GM19043 (cell line): ENCODE data around the gene GPRIN2.
"Not testable (repeated sequence)": the region's sequence is repeated elsewhere in the genome, so short reads cannot be mapped to it uniquely, and the experiment has no call there.

ENCODE experiments used
- ATAC-seq: cut with Tn5 transposase; IDR thresholded peaks from one replicate; pipeline ENCODE4 v1.9.1; 2021; ENCODE audit warnings: low read depth; ENCODE audit not compliant: unreplicated experiment

Gene GPRIN2

GRCh38 chr10:46556515-46557318, at the start of gene GPRIN2:
Gene GPRIN2 (minus strand): TSS chr10:46556658. CDS start chr10:46550736, 5,922 bp downstream.
- ATAC-seq, result no peak

GRCh38 chr10:46600516-46600915, 44.1 kb upstream of the GPRIN2 start:
- ATAC-seq, result peak; percentile 73

DNA sequence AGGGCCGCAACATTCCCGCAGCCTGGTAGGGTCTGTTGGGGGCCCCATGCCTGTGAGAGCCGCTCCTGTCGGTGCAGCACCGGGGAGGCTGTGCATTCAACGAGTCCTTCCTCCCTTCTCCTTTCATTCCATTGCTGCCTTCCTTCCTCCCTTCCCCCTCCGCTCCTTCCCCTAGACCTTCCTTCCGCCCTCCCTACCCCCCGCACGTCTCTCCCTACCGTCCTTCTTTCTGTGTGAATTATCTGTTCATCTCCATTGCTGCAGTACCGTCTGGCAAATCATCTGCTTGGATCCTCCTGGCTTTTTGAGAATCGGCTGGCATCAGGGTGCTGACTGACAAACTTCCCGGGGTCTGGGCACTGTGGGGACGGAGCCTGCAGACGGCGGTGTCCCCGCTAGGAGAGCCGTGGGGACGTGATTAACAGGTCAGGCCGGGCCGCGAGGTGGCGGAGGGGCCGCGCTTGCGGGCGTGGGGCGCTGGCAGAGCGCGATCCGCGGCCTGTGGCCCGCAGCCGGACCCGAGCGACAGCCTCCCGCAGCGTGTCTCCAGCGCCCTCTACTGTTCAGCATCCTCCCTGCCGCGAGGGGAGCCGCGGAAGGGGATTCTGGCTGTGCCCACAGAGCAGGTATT, 41.3 kb upstream of the GPRIN2 start:
- ATAC-seq, result peak; percentile 86

GRCh38 chr10:46596570-46596969, 40.1 kb upstream of the GPRIN2 start:
- not testable (repeated sequence) for ATAC-seq

DNA sequence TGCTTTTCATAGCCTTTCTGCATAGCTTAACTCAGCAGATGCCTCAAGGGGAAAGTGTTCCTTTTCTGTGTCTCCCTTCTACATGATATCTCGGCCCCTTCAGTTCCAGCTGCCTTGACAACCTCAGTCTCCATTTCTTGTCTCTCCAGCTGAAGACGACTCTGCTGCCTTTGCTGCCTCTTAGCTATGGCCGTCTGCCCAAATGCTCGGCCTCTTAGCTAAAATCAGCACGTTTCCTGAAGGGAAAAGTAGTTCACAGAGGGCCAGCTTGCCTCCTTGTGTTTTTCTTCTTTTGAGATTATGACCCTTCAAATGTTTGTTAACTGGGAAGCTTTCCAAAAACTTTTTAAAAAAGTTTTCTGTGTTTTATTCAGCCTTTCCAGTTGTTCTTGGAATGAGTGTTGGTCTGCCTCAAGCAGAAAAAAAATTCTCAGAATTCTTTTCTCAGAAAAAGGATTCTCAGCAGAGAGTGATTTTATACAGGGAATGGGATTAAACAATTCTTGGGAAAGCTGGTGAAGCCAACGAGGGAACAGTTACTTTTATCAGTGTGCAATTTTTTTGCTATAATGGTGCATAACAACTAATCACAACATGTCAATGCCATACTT, 38.1 kb upstream of the GPRIN2 start:
- not testable (repeated sequence) for ATAC-seq

- not testable (repeated sequence) for ATAC-seq
Observed at GRCh38 chr10:46593307-46593706, 36.8 kb upstream of the GPRIN2 start.

DNA sequence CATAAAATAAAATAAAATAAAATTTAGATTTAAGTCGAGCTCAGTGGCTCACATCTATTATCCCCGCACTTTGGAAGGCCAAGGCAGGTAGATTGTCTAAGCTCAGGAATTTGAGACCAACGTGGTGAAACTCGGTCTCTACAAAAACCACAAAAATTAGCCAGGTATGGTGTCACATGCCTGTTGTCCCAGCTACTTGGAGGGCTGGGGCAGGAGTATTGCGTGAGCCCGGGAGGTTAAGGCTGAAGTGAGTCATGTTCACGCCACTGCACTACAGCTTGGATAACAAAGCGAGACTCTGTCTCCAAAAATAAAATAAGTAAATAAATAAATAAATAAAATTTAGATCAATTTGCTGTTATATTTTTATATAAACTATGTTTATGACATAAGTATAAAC, 34.6 kb upstream of the GPRIN2 start:
- not testable (repeated sequence) for ATAC-seq

DNA sequence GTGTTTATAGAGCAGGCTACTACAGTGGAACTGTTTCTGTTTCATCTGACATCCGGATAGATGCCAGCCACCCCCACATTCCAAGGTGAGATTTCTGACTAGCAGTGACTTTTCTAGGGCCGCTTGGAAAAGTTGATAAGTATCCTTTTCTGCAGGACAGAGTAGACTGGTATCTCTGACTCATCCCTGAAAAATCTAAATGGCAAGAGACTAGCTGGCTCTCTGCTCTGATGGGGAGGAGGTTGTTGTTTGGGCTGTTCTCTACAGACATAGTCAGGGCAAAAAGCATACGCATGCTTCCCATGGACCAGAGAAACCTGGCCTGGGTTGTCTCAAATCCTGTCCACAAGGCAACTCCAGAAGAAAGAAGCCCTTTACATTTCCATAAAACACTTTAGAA, 33.1 kb upstream of the GPRIN2 start:
- not testable (repeated sequence) for ATAC-seq

DNA sequence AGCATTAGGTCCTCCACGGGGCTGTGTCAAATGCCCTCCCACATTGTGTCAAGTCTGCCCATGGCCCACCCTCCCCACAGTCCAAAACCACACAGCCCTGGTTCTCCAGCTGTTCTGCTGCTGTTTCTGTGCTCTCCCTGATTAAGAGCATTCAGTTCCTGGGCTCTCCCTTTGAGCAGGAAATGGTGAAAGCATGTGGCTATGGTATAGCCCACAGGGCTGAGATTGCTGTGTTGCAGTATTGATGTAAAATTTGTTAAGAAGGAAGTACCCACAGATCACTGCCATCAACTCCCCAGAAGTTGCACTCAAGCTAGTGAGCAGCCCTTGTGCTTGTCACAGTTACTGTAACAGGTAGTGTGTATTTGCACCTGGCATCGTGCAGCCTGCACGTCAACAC, 31.8 kb upstream of the GPRIN2 start:
- not testable (repeated sequence) for ATAC-seq

GRCh38 chr10:46587546-46587945, 31.1 kb upstream of the GPRIN2 start:
- ATAC-seq, result not testable (repeated sequence)

- ATAC-seq, result not testable (repeated sequence)
Observed at GRCh38 chr10:46585246-46585645, 28.8 kb upstream of the GPRIN2 start.

- ATAC-seq, result not testable (repeated sequence)
Observed at GRCh38 chr10:46584196-46584595, 27.7 kb upstream of the GPRIN2 start.

DNA sequence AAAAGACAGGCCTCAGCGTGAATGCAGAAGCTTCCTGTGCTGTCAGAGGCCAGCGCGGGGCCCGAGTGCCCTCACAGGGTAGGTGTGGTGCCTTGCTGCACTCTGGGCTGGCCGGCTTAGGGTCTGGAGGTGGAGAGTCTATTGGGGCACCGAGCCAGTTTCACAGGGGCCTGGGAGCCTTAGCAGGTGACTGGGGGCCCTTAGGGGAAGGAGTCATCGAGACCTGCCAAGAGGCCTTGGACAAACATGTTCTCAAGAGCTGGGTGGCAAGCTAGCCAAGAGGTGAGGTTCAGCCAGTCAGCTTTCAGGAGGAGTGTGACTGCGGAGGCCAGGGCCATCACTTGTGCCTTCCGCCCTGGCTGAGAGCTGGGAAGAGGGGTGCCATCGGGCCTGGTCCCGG, 26.1 kb upstream of the GPRIN2 start:
- ATAC-seq, result not testable (repeated sequence)

DNA sequence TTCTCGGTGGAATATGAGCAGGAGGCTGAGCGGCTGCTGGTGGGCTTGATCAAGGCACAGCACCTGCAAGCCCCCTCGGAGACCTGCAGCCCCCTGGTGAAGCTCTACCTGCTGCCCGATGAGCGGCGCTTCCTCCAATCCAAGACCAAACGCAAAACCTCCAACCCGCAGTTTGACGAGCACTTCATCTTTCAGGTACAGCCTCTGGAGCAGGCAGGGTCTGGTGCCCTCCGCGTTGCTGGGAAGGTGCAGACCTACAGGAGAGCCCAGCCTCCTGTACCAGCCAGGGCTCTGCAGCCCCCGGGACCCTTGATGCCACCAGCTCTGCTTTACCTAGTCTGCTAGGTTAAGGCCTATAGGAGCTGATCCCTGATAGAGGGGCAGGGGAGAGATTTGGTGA, 25.5 kb upstream of the GPRIN2 start:
- not testable (repeated sequence) for ATAC-seq

GRCh38 chr10:46579378-46579777, 22.9 kb upstream of the GPRIN2 start:
- ATAC-seq, result not testable (repeated sequence)

GRCh38 chr10:46578474-46579178, 22.2 kb upstream of the GPRIN2 start, which contains the start of gene SYT15:
Gene SYT15 (plus strand): TSS chr10:46579128. CDS start chr10:46579169, 41 bp downstream.
- ATAC-seq, result not testable (repeated sequence)

GRCh38 chr10:46577624-46578473, 21.4 kb upstream of the GPRIN2 start:
- ATAC-seq, result not testable (repeated sequence)

GRCh38 chr10:46573884-46574283, 17.4 kb upstream of the GPRIN2 start:
- not testable (repeated sequence) for ATAC-seq

GRCh38 chr10:46573314-46573713, 16.9 kb upstream of the GPRIN2 start:
- not testable (repeated sequence) for ATAC-seq

GRCh38 chr10:46572765-46573164, 16.3 kb upstream of the GPRIN2 start:
- not testable (repeated sequence) for ATAC-seq
